HCT116 (cell line): ENCODE results near the gene GATAD2A. TPM values are rescaled to one million over a fixed set of nuclear protein-coding genes. Genes with fewer than 3 reads are reported as not detected.

ENCODE experiments used
- ATAC-seq: fragments of 200-7000 bp; cut with Tn5 transposase; 2 replicates; pipeline ENCODE4 v1.9.1; 2020; ENCODE audit warnings: mild to moderate bottlenecking, moderate library complexity
- BruUV-seq: library from RNA; stranded (reverse); fragments of 400-500 nt; replicated peaks from 2 replicates; lab custom pipeline; 2021; lab: Mats Ljungman, UMichigan
- CTCF ChIA-PET: fragments of 300-600 bp; sonication (Branson Sonifier 250); formaldehyde crosslinking; loops from one replicate; lab custom pipeline; 2021; ENCODE audit warnings: antibody characterized with exemption; lab: Charles Lee
- POLR2A ChIA-PET: fragments of 300-600, 350-600 bp; sonication (Branson Sonifier 250); formaldehyde crosslinking; loops from one replicate; lab custom pipeline; 2021; ENCODE audit warnings: antibody characterized with exemption; lab: Charles Lee
- RAD21 ChIA-PET, 2 experiments: fragments of 300-600 bp; sonication (Branson Sonifier 250); formaldehyde crosslinking; loops; one replicate each; lab custom pipeline; 2023; ENCODE audit warnings: low total read pairs in 2 of 2; ENCODE audit not compliant: uncharacterized antibody in 2 of 2, unreplicated experiment in 2 of 2, low non-redundant PET in 1 of 2; lab: Charles Lee
- DNase-seq: peaks from one replicate; pipeline ENCODE4 v3.0.0-alpha.2; 2010; ENCODE audit warnings: low read depth, low spot score
- H2AFZ ChIP-seq: fragments of 200-600 bp; shearing (Covaris generic), sonication (generic); 2 replicates; pipeline ENCODE4 v1.6.1; 2017; ENCODE audit warnings: low read depth, mixed run types, mixed read lengths, antibody characterized with exemption, low read length; ENCODE audit not compliant: poor library complexity, severe bottlenecking
- H3K27ac ChIP-seq: 2 replicates; pipeline ENCODE4 v1.5.1; 2012; ENCODE audit warnings: low read depth, low read length
- H3K27me3 ChIP-seq: fragments of 200-600 bp; sonication (generic); 2 replicates; pipeline ENCODE4 v1.6.1; 2016; ENCODE audit warnings: mixed run types, low read length, mixed read lengths; ENCODE audit not compliant: insufficient read depth
- H3K36me3 ChIP-seq, 2 experiments: fragments of 200-500 bp in 1 of 2; fragments of 200-600 bp in 1 of 2; sonication (Bioruptor generic) in 1 of 2; sonication (generic) in 1 of 2; 2 replicates each; pipeline versions ENCODE4 v1.5.1 to v1.6.1; 2014 to 2016; ENCODE audit warnings: low read length in 2 of 2, inconsistent platforms in 1 of 2, mixed read lengths in 1 of 2, mixed run types in 1 of 2; ENCODE audit not compliant: insufficient read depth in 2 of 2, control insufficient read depth in 1 of 2
- H3K4me1 ChIP-seq, 2 experiments: fragments of 200-600 bp in 1 of 2; sonication (generic) in 1 of 2; 2 replicates each; pipeline versions ENCODE4 v1.5.1 to v1.6.1; 2012 to 2017; ENCODE audit warnings: low read length in 2 of 2, inconsistent platforms in 1 of 2, mild to moderate bottlenecking in 1 of 2, mixed read lengths in 1 of 2, mixed run types in 1 of 2, moderate library complexity in 1 of 2; ENCODE audit not compliant: insufficient read depth in 2 of 2, control insufficient read depth in 1 of 2
- H3K4me2 ChIP-seq: fragments of 200-600 bp; sonication (generic); 2 replicates; pipeline ENCODE4 v1.6.1; 2017; ENCODE audit warnings: mixed run types, low read length, mixed read lengths
- H3K4me3 ChIP-seq, 2 experiments: fragments of 200-600 bp in 1 of 2; sonication (generic) in 1 of 2; replicated peaks in 1 of 2; 2 replicates each; pipeline ENCODE4 v1.5.1; 2011 to 2016; ENCODE audit warnings: low read length in 2 of 2, control low read depth in 1 of 2, low read depth in 1 of 2, mild to moderate bottlenecking in 1 of 2, mixed read lengths in 1 of 2, mixed run types in 1 of 2
- H3K79me2 ChIP-seq: fragments of 200-600 bp; sonication (generic); 2 replicates; pipeline ENCODE4 v1.6.1; 2017; ENCODE audit warnings: mild to moderate bottlenecking, mixed run types, low read length, moderate library complexity, mixed read lengths; ENCODE audit not compliant: insufficient read depth
- H3K9ac ChIP-seq: fragments of 200-600 bp; sonication (generic); 2 replicates; pipeline ENCODE4 v1.6.1; 2016; ENCODE audit warnings: low read length, mixed read lengths
- H3K9me2 ChIP-seq: fragments of 200-600 bp; sonication (generic), shearing (Covaris generic); 2 replicates; pipeline ENCODE4 v1.6.1; 2017; ENCODE audit warnings: mixed run types, mild to moderate bottlenecking, moderate library complexity; ENCODE audit not compliant: insufficient read depth
- H3K9me3 ChIP-seq, 2 experiments: fragments of 200-500 bp in 1 of 2; fragments of 200-600 bp in 1 of 2; sonication (Bioruptor generic) in 1 of 2; sonication (generic) in 1 of 2; 2 replicates each; pipeline ENCODE4 v1.6.1; 2014 to 2017; ENCODE audit warnings: low read length in 2 of 2, mixed read lengths in 2 of 2, inconsistent platforms in 1 of 2, low read depth in 1 of 2, mild to moderate bottlenecking in 1 of 2, mixed run types in 1 of 2, moderate library complexity in 1 of 2; ENCODE audit not compliant: control insufficient read depth in 1 of 2, insufficient read depth in 1 of 2
- H4K20me1 ChIP-seq: fragments of 200-600 bp; sonication (generic), shearing (Covaris generic); 2 replicates; pipeline ENCODE4 v1.6.1; 2017; ENCODE audit warnings: mixed run types, mild to moderate bottlenecking, moderate library complexity; ENCODE audit not compliant: insufficient read depth
- CBX3 ChIP-seq: IDR thresholded peaks from 2 replicates; pipeline ENCODE4 v1.6.1; 2012; ENCODE audit warnings: low read depth
- CEBPB ChIP-seq: IDR thresholded peaks from 2 replicates; pipeline ENCODE4 v1.6.1; 2012; ENCODE audit warnings: low read depth
- EGR1 ChIP-seq: IDR thresholded peaks from 2 replicates; pipeline ENCODE4 v1.6.1; 2012; ENCODE audit warnings: low read depth
- EZH2phosphoT487 ChIP-seq: fragments of 200-600 bp; IDR thresholded peaks from 2 replicates; pipeline ENCODE4 v1.6.1; 2018; ENCODE audit warnings: antibody characterized with exemption, borderline replicate concordance
- JUND ChIP-seq: IDR thresholded peaks from 2 replicates; pipeline ENCODE4 v1.6.1; 2012
- SP1 ChIP-seq: IDR thresholded peaks from 2 replicates; pipeline ENCODE4 v1.6.1; 2012; ENCODE audit warnings: low read depth
- SRF ChIP-seq: IDR thresholded peaks from 2 replicates; pipeline ENCODE4 v1.6.1; 2012; ENCODE audit warnings: low read depth
- TCF7L2 ChIP-seq: IDR thresholded peaks from 2 replicates; pipeline ENCODE4 v1.7.0; 2011; ENCODE audit warnings: borderline replicate concordance, inconsistent platforms; ENCODE audit not compliant: insufficient read depth, insufficient read length; ENCODE audit errors: extremely low read depth
- ZNF274 ChIP-seq: fragments of 200-500 bp; sonication (Bioruptor generic); IDR thresholded peaks from 2 replicates; pipeline ENCODE4 v1.6.1; 2014; ENCODE audit warnings: mild to moderate bottlenecking, low read depth, low read length, inconsistent platforms
- intact Hi-C: fragments of 100-400 bp; cut with micrococcal nuclease; formaldehyde crosslinking; loops from 2 replicates; pipeline ENCODE4 v1.10.0; 2022
- total RNA-seq: library from RNA; stranded (reverse); gene quantifications from one replicate; pipeline ENCODE4 v1.2.1, GENCODE V29; 2021; ENCODE audit not compliant: unreplicated experiment
- TF ChIP-seq, protein P1 (sequence below), 3 experiments: fragments of 200-600 bp in 1 of 3; sonication (generic) in 1 of 3; IDR thresholded peaks in 2 of 3; conservative IDR thresholded peaks in 1 of 3; 2 replicates each; pipeline ENCODE4 v1.5.1; 2012 to 2017; ENCODE audit warnings: low read depth in 2 of 3, low read length in 2 of 3, antibody characterized with exemption in 1 of 3, borderline replicate concordance in 1 of 3, control low read depth in 1 of 3, mild to moderate bottlenecking in 1 of 3, mixed read lengths in 1 of 3, mixed run types in 1 of 3, moderate library complexity in 1 of 3; ENCODE audit not compliant: insufficient read depth in 1 of 3
- TF ChIP-seq, protein P2 (sequence below): IDR thresholded peaks from 2 replicates; pipeline ENCODE4 v1.6.1; 2012
- TF ChIP-seq, protein P3 (sequence below): IDR thresholded peaks from 2 replicates; pipeline ENCODE4 v1.6.1; 2012

GATAD2A gene
- total RNA-seq, 1 experiment from 2014 or later: 130 TPM

GRCh38 chr19:19486343-19487076, 81.0 kb downstream of the GATAD2A start (continued):
- no peak for TF ChIP-seq CBX3

- no peak overlapping the region for H3K4me3 ChIP-seq
- no peak overlapping the region for H2AFZ ChIP-seq
- H3K79me2 ChIP-seq: peaks cover 91% of the 10 kb centered on the region
- intact Hi-C loops: loop anchor here (5.0 kb wide), 1 partner anchor 80 kb away; the partner anchor contains the start of gene GATAD2A
- no TSS peak for BruUV-seq
- ChIA-PET POLR2A (no interaction called here), CTCF (no interaction called here), RAD21 (no interaction called here)
- peak overlapping the region; percentile 15; the same call in 1 of the 2 replicates for H3K27ac ChIP-seq
- H3K9me2 ChIP-seq: no peaks in the 10 kb centered on the region
- H4K20me1 ChIP-seq: peaks cover 10% of the 10 kb centered on the region; the same call in 1 of the 2 replicates
- DNase-seq (no peak), ATAC-seq (no peak)
- no peaks in the 10 kb centered on the region for H3K27me3 ChIP-seq
- H3K4me1 ChIP-seq: peaks cover 19 to 43% of the 10 kb centered on the region in 2 experiments
- H3K36me3 ChIP-seq: peaks cover 0 to 17% of the 10 kb centered on the region in 2 experiments; a peak in 1 of 4 replicates
- H3K9ac ChIP-seq: no peak overlapping the region; the same call in 1 of the 2 replicates
- H3K4me2 ChIP-seq: peak overlapping the region; percentile 62; the same call in 1 of the 2 replicates
- TF ChIP-seq EZH2phosphoT487 (no peak), TCF7L2 (no peak), ZNF274 (no peak), JUND (no peak), SP1 (no peak), EGR1 (no peak), SRF (no peak), CEBPB (no peak)
- TF ChIP-seq, protein P1, sequence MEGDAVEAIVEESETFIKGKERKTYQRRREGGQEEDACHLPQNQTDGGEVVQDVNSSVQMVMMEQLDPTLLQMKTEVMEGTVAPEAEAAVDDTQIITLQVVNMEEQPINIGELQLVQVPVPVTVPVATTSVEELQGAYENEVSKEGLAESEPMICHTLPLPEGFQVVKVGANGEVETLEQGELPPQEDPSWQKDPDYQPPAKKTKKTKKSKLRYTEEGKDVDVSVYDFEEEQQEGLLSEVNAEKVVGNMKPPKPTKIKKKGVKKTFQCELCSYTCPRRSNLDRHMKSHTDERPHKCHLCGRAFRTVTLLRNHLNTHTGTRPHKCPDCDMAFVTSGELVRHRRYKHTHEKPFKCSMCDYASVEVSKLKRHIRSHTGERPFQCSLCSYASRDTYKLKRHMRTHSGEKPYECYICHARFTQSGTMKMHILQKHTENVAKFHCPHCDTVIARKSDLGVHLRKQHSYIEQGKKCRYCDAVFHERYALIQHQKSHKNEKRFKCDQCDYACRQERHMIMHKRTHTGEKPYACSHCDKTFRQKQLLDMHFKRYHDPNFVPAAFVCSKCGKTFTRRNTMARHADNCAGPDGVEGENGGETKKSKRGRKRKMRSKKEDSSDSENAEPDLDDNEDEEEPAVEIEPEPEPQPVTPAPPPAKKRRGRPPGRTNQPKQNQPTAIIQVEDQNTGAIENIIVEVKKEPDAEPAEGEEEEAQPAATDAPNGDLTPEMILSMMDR (IDR thresholded peaks at IDR 0.05 in 2 of 3, conservative IDR thresholded peaks at IDR 0.05 in 1 of 3; ENCODE audit: borderline replicate concordance in 1 of 3, insufficient read depth in 1 of 3, low read depth in 2 of 3, low read length in 2 of 3): no peak
- TF ChIP-seq, protein P2, sequence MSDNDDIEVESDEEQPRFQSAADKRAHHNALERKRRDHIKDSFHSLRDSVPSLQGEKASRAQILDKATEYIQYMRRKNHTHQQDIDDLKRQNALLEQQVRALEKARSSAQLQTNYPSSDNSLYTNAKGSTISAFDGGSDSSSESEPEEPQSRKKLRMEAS: no peak
- TF ChIP-seq, protein P3, sequence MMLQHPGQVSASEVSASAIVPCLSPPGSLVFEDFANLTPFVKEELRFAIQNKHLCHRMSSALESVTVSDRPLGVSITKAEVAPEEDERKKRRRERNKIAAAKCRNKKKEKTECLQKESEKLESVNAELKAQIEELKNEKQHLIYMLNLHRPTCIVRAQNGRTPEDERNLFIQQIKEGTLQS: no peak
- no peaks in the 10 kb centered on the region for H3K9me3 ChIP-seq
Measured at GRCh38 chr19:19487077-19487949, 81.8 kb downstream of the GATAD2A start.
